Measurements from ENCODE around the gene SRGAP2B.
"Not testable (repeated sequence)": the region's sequence is repeated elsewhere in the genome, so short reads cannot be mapped to it uniquely, and the experiment has no call there.

SRGAP2B gene

DNA sequence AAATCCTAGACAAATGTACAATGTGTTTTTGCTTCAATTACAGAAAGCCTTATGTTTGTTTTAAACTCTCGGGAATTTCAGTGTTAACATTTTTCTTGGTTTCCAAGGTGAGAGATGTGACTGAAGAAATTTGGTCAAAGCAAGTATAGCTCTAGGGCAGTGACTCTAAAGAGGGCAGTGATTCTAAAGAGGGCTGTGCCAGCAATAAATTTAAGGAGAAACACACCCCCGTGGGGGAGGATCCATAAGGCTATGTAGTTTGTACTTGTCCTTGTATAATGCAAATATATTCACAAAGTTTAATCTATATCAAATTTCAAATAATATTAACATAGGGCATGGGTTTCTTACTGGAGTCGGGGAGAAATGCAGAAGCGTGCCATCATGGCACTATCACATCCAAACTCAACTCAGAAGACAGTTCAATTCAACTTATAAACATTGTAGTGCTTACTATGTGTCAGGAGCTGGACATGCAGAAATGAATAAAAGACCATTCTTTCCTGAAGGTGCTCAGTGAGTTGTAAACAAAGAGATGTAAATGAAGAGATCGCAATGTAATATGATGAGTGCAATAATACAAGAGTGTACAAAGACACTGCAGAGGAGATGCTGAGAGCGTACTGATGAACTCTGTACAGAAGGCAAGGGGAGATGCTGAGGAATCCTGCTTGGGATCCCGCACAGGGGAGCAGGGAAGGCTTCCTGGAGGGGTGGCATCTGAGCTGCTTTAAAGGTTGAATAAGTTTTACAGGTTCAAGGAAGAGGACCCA lies 12.5 kb downstream of the SRGAP2B start:
- not testable (repeated sequence) for DNase-seq

DNA sequence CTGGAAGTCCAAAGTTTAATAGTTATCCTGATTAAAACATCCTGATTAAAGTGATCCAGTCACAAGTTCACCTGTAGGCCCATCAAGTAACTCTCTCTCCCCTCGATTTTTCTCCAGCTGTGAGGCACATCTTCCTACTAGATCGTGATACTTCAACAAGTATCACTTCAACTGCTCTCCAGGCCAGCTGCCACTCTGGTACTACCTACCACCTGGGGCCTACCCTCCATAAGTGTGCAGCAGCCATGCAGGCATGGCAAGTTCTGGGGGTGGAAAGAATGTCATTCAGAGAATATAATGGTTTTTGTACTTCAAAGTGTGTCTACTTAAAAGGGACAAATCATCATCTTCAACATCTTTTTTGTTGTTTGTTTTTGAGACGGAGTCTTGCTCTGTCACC lies 14.9 kb downstream of the SRGAP2B start:
- not testable (repeated sequence) for DNase-seq

DNA sequence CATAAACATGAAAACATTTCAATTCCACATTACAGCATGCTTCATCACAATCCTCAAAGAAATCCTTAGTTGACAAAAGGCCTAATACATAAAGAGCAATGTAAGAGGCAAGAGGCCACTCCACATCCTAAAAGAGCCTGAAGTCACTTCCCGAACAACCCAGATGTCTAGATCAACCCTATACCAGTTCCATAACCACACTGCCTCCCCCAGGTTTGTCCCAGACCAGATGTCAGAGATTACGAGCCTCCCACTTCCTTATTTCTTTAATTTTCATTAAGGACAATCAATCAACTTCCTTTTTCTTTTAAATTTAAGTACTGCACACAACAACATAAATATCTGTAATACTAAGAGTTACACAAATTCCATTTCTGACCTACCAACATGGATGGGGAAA lies 15.4 kb downstream of the SRGAP2B start:
- not testable (repeated sequence) for DNase-seq

DNA sequence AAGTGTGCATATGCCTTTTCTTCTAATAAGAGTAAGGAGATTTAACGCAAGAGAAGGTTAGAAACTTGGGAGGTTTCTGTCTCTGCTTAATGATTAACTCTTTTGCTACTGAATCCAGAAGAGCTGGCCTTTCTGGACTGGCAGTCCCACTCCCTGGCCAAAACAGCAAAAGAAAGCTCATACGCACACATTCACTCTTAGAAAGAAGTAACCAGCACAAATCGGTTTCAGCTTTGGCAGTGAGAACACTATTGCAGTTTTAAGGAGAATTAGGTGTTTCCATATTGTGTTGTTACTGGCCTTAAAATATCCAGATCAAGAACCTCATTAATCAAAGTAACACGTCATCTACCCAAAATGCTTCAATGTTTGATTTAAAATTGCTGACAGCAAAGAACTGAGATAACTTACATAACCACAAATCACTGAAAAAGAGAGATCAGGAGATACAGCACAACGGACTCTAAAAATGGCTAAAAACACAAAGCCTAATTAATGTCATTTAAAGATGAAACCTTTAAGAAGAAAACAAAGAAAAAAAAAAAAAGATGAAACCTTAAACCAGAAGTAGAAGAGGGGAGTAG lies 16.2 kb downstream of the SRGAP2B start:
- not testable (repeated sequence) for DNase-seq

DNA sequence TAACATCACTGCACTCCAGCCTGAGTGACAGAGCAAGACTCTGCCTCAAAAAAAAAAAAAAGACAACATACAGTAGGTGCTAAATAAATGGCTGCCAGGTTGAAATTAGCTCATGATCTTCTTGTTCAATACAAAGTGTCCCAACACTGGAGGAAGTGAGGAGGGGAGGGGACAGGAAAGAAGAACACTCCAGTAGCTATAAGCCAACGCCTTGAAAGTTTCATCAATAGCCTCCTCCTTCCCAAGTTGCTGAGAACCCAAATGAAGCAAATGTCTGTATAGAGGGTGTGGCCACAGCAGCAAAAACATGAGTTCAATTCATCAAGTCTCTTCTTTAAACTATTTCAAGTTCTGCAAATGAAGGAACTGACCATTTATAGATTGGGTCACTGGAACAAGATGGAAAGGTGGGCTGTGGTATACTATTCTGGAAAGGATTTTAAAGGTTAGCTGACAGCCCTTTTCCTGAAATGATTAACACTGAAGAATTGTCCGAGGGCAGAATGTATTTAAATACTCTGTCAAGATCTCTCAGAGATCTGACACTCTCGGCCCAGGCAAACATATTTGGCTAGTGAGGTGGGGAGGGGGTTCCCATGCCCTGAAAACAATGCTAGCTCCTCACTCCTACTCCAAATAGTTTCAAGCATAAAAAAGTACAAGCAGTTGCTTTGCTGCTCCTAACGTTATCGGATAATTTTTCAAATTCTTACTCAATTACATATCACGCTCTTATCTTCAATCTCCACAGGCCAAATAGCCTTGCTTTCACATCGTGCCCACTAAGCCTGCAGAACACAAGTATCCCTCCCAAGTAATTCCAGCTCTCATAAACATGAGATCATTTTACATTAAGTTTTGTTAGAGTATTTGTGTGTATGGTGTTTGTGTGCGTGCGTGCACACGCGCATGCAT lies 17.0 kb downstream of the SRGAP2B start:
- not testable (repeated sequence) for DNase-seq

DNA sequence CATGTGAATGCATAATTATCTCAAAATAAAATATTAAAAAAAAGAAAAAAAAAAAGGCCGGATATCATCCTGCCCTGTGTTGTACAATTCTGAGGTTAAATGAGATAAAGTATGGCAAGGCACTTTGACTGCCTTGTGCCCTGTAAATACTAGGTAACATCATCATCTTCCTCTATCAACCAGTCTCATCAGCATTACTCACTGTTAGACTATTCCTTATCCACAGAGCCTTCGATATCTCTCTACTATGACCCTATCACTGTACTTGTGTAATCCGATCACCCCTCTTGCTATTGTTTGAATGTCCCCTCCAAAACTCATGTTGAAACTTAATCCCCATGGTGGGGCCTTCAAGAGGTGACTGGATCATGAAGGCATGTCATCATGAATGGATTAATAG lies 18.3 kb downstream of the SRGAP2B start:
- not testable (repeated sequence) for DNase-seq

DNA sequence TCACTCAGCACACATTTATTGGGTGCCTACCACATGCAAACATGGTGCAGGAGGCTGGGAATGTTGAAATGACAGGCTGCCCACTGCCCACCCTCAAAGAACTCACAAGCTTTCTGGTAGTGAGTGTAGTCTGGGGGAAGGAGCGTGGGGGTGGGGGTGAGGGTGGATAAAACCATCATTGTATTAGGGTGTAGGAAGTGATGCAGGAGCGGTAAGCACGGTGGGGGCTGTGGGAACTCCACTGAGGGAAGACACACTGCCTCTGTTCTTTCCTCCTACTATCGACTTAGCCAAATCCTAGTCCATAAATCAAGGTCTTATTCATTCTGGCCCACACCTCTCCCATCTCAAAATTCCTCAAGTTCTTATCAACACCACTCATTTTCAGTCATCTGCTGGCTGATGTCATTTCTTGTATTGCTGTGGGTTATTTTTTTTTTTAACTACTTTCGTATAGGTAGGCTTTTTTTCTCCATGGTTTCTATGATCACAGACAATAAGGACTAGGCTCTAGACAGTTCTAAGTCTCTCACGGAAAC lies 21.0 kb downstream of the SRGAP2B start:
- DNase-seq = not testable (repeated sequence)

DNA sequence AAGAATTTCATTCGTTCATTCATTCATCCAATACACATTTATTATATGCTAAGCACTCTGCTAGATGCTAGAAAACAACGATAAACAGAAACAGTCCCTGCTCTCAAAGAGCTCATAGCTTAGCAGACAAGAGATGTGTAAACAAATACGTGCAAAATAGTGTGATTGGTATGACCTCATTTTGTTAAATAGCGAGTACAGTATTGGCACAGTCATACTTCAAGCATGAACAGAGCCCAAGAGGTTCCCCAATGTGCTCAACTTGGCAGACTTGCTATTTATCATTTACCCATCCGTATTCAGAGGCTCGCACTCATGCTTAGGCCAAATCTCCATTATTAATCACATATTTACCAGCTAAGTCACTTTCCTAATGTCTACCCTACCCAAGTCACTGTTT lies 23.6 kb downstream of the SRGAP2B start:
- DNase-seq = not testable (repeated sequence)

DNA sequence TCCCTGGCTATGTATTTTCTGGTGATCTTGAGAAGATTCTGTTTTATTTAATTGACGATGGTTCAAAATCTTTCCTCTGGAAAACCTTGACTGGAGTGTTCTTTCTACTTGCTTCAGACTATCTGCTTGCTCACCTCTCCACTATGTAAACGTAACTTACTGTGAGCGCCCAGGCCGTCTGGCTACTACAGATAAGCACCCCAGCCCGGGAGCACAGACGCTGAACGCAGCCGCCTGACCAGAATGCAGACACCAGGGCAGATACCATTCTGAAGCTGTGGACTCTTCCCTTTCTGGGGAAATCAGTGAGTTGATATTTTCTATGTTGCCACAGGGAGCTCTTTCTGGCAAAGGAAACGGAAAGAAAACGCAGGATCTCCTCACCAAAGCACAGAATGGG lies 28.6 kb downstream of the SRGAP2B start:
- DNase-seq = not testable (repeated sequence)

DNA sequence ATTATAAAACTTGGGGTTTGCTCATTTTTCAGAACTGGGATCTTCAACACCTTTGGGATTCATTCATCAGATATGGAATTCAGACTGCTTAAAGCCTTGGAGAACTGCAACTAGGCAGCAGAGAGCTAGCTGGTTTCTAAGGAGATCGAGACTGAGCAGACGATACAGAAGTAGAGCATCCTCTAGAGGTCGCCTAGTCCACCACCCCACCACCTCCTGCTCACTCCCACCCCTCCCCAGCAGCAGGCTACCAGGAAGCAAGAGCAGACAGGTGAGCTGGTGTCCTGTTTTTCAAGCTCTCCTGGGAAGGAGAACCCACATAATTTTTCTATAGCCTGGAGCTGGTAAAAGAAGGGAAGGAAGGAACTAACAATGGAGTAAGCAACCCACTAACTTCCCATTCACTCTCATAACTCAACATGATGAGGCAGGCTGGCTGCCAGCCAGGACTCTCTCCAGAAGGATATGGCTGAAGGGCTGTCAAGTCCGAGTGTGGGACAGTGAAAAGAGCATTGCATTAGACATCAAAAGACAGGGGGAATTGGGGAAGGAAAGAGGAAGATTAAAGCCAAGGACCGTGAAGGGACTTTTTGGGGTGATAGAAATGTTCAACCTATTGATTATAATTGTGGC lies 29.8 kb downstream of the SRGAP2B start:
- DNase-seq = not testable (repeated sequence)

DNA sequence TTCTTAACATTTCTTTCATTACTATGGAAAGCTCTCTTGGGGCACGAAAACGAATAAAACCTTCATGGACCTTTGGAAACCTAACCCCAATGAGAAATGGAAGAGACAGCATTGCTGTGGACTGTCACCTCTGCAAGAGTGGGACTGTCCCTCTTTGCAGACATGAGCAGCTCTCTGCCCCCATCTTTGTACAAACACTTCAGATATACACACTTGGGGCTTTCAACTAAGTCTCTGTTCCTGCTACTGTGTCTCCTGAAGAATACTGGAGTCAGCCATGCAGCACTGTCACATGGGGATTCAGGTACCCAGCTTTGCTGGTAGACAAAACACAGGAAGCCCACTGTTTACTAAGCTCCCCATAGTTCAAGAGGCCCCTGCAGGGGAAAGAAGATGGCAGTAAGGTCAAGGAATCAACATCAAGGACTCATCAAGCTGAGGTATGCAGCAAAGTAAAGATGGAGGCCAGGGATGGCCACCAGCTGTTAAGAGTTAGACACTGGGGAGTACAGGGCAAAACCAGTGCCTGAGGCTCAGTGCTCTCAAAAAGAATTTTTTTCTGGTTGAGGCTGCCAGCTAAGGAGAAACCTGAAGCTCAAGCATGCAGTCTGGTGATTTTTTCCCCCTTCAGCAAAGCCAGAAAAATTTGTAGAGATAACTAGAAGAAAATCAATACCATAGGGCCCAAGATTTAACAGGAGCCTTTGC lies 31.0 kb downstream of the SRGAP2B start:
- not testable (repeated sequence) for DNase-seq

DNA sequence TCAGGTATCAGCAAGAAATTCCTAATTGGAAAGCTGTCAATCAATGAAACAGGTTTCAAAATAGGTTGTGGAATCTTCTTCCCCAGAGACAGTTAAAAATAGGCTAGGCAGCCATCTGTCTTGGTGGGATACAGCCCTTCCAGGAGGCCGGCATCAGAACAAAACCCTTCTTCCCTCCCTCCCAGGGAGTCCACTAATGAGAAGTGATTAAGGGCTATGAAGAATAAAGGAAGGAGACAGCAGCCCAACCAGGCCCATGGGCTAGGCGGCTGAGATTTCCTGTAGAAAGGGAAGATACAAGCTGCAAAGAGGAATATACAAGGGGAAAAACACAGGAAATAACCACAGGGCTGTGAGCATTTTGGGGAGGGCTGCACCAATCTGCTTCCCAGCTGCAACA lies 31.8 kb downstream of the SRGAP2B start:
- DNase-seq = not testable (repeated sequence)

DNA sequence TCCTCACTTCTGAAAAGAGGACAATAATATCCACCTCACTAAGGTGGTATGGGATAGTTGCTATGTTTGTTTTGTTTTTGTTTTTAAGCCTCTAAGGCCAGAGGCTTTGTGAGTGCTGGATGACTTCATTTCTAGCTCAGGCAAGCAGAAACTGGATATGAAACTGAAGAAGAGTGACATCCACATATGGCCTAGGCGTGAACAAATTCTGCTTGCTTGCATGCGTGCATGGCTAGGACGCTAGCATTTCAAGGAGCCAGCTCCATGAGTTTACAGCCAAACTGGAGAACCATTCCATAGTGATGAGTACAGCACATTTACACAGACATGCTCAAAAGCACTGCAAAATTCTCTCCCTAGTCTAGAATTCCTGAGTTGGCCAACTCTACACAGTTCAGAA lies 36.9 kb downstream of the SRGAP2B start:
- DNase-seq = not testable (repeated sequence)

DNA sequence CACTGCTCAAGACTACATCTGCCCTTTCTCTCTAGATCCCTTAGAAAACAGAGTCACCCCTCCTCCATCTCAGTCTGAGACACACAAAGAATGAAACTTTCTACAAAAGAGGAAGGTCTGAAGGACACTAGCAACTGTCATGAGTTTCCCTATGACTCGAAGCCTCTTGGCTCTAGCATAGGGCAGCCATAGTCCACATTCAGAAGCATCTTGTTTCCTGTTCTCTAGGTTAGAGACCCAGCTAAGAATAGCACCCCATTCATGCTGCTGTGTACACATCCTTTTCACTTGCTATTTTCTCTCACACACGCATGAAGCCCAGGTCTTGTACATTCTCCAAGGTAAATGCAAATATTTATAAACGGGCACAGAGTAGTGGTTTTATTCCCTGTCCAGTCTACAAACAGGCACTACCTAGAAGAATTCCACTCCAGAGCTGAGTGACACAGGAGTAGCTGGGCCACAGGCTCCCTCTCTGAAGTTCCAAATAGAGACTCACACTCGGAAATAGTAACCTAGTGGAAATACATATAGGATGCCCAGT lies 39.8 kb downstream of the SRGAP2B start:
- not testable (repeated sequence) for DNase-seq

DNA sequence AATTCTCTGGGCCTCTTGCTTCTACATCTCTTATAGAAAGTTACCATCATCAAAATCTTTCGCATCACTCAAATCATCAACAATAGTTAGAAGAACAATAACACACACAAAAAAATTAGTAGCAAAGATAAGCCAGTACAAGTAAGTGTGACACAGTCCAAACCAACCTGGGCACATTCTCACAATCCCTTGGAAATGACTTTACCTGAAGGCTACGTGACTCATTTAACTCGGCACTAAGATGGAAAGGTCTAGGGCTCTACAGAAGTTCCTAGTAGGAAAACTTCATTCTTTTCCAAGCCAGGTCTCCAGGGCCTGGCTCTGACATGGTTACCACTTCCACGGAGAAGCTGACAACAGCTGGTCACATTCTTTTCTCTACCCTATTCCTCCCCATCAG lies 41.7 kb downstream of the SRGAP2B start:
- DNase-seq = not testable (repeated sequence)

DNA sequence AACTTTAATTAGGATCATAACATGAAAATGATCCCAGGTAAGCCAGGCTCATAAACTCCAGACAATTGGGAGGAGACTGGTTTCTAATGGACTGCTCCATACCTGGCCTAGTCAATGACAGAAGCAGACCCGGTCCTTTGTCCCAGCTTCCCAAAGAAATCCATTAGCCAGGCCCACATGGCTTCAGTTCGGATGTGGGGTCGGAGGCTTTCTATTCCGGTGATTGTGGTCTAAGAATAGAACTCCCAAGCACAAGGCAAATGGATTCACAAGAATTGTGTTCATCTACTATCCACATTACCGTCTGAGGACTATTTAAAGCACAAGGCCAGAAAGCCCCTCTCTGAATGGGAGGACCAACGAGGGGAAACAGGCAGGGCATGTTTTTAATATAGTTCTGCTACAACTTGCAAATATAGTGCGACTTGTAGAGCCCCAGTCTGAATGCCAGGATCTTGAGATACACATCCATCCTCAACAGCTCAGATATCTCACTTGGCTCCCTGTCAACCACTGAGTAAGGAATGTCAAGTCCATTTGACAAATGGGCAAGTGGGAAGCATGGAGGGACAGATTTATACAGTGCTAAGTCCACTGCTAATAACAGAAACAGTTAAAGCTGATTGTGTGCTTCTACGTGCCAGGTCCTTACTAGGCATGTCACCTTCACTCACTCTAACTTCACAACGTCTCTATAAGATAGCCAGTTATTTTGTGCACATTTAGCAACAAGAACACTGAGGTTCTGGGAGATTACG lies 42.9 kb downstream of the SRGAP2B start:
- DNase-seq = not testable (repeated sequence)

DNA sequence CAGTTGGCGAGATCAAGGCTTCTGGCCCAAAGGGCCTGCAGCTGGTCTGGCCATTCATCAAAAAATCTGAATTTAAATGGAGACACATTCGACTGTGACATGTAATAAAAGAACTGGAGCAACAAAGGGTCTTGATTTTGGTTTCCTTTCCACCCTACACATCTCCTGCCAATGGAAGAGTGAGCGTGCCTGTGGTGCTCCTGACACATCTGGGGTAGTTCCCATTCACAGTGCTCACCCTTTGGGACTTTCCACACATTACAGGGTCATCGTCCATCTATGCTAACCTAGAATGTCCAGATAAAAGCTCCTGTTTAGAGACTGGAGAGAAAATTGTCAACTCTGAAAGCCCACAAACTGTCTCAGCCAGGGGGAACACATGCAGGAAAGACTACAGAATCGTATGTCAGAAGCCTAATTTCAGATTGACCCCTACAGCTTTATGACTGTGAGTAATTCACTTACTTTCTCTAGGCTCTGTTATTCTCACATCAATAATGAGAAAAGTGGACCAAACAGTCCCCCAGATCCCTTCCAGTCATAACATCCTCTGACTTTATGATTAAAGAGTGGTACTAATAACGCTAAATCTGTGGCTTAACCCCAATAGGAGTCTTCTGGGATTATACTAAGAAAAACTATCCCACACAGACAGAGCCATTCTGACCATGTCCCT lies 46.8 kb downstream of the SRGAP2B start:
- not testable (repeated sequence) for DNase-seq

DNA sequence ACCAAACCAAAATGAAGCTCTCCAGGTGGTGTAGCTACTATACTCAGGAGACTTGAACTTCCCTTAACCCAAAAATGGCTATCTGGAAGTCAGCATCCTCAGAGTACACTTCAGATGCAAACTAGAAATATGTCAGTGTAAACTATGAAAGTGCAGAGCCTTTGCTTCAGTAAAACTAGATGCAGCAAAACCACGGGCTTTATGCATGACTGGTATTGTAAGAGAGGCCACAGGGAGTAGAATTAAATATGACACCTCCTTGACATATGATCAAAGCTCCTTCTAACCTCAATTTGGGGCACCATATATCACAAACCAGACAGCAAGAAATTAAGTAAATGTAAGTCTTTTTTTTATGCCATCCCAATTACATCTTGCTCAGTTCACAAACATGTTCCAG lies 47.6 kb downstream of the SRGAP2B start:
- DNase-seq = not testable (repeated sequence)

DNA sequence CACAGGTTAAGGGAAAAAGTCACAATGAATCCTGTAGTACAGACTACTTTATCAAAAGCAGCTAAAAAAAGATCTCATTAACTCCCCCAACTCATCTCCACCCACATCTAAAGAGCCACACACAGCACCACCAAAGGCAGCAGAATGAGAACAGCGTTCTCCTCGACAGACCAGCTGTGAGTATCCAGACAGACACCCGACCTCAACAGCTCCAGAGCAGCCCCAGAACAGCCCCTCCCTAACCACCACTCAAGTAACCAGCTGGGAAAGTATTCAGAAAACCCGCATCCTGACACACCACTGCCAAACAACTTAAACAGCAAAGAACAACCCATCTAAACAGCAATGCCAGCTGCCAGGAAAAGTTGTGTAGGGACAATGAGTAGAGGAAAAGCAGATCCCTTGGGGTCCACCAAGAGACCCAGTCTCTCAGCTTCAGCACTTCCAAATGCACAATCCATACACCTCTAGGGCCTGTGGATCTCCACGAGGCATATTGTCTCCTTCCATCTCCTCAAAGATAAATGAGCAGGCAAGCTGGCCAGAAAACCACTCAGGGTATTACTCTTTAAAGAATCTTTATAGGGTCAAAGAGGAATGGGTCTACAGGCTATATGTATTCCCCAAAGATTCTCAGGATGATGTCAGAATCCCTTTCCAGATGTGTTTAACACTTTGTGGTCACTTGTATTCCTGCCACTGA lies 49.4 kb downstream of the SRGAP2B start:
- not testable (repeated sequence) for DNase-seq

DNA sequence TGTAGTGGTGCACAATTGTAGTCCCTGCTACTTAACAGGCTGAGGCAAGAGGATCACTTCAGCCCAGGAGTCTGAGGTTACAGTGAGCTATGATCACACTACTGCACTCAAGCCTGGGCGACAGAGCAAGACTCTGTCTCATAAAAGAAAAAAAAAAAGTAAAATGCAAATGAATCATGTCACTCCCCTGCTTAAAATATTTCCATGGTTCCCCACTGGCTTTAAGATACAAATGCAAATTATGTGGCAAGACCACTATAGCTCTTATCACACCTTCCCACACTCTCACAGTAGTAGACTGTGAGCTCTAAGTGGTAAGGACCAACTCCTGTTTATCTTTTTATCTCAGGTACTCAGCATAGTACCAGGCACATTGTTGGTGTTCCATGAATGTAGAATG lies 53.6 kb downstream of the SRGAP2B start:
- DNase-seq = not testable (repeated sequence)
